Stimulated activated CD8-positive, alpha-beta memory T cell treated with anti-CD3 and anti-CD28 coated beads, Interleukin-15, amount 100 ng/mL, for 1 hour (primary cell): Measurements from ENCODE around the gene PLA2G2F.

Experiments
- DNase-seq: peaks from one replicate; pipeline ENCODE4 v3.0.0-alpha.2; 2020; ENCODE audit warnings: low read depth

PLA2G2F gene

GRCh38 chr1:20172033-20172590 is 33.0 kb downstream of the PLA2G2F start:
- no peak for DNase-seq

GRCh38 chr1:20174937-20175666 is 36.0 kb downstream of the PLA2G2F start:
- DNase-seq: no peak

DNA sequence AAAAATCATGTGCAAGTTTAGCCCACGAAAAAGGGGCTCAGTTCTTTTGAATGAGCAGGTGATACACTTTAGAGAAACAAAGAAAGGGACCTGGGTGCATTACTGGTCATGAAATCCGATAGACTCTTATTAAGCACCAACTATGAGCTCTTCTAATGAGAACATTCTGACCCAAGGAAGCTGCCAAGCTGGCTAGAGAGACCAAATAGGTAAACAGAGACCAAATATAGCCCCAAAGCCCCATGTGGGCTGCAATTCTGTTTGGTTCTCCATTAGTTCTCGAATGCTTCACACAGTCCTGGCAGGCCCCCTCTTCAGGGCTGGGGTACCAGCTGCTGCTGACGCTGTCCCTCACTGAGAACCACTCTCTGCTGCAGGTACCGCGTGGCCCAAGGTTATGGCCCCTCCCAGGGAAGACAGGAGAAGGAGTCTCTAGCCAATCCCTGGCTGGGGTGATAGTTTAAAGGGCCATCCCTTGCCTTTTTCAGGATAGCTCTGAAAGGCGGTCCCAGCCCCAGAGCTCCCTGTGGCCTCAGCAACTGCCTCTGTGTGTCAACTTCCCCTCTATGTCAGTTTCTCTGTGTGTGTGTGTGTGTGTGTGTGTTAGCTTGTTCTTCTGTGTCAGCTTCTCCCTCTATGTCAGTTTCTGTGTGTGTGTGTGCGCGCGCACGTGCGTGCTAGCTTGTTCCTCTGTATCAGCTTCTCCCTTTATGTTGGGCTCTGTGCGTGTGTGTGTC is 39.7 kb downstream of the PLA2G2F start:
- DNase-seq: no peak

GRCh38 chr1:20179371-20180128 is 40.4 kb downstream of the PLA2G2F start:
- no peak for DNase-seq

GRCh38 chr1:20180129-20180843 is 41.2 kb downstream of the PLA2G2F start:
- no peak for DNase-seq

GRCh38 chr1:20180844-20181207 is 41.7 kb downstream of the PLA2G2F start:
- DNase-seq: no peak

- DNase-seq: no peak
These were observed 43.3 kb downstream of the PLA2G2F start for GRCh38 chr1:20182415-20182814.

- DNase-seq: no peak
These were observed 43.9 kb downstream of the PLA2G2F start for GRCh38 chr1:20183035-20183434.

- no peak for DNase-seq
These were observed 44.6 kb downstream of the PLA2G2F start for GRCh38 chr1:20183616-20184271.

DNA sequence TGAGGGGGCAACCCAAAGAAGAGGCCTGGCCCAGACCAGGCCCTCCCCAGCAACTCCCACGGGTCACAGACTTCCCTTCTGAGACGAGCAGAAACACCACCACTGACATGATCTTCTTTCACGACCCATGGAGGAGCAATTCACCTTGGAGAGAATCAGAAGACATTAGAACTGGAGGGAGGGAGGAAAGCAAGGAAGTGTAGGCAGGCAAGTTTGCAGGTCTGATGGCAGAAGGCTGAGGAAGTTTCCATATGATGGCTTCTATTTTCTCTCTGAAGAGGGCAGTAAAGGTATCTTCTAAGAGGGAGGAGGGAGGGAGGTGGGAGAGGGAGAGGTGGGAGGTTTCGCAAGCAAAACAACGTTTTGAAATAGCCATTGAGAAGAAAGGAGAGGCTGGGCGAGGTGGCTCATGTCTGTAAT is 45.4 kb downstream of the PLA2G2F start:
- no peak for DNase-seq

DNA sequence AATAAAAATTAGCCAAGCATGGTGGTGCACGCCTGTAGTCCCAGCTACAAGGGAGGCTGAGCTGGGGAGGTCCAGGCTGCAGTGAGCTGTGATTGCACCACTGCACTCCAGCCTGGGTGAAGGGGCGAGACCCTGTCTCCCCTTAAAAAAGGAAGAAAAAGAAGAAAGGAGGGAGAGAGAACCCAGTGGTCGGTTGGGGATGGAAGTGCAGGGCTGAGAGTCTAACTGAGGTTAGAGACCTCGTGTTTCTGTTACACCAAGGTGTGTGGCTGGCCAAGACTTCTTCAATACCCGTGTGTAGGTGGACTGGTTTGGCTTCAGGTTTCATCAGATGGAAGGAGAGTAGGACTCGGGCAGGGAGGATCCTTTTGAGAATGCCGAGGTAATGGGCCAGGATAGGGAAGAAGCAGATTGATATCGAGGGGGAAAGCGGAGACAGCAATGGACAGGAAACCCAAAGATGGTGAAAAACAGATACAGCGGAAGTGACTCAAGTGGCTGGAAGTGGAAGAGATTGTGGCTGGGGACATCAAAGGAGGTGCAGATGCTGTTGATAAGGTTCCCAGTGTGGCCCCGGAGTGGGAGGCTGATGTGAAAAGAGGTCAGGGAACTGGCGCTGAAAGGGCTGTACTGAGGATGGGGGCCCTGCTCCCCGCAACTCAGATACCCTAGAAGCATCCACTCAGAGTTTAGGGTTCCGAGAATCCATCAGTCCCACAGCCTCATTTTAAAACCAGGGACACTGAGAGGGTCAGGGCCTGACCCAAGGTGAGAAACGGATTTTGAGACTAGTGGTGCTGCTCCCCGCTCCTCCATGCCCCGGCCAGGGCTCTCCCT is 46.1 kb downstream of the PLA2G2F start:
- no peak for DNase-seq

DNA sequence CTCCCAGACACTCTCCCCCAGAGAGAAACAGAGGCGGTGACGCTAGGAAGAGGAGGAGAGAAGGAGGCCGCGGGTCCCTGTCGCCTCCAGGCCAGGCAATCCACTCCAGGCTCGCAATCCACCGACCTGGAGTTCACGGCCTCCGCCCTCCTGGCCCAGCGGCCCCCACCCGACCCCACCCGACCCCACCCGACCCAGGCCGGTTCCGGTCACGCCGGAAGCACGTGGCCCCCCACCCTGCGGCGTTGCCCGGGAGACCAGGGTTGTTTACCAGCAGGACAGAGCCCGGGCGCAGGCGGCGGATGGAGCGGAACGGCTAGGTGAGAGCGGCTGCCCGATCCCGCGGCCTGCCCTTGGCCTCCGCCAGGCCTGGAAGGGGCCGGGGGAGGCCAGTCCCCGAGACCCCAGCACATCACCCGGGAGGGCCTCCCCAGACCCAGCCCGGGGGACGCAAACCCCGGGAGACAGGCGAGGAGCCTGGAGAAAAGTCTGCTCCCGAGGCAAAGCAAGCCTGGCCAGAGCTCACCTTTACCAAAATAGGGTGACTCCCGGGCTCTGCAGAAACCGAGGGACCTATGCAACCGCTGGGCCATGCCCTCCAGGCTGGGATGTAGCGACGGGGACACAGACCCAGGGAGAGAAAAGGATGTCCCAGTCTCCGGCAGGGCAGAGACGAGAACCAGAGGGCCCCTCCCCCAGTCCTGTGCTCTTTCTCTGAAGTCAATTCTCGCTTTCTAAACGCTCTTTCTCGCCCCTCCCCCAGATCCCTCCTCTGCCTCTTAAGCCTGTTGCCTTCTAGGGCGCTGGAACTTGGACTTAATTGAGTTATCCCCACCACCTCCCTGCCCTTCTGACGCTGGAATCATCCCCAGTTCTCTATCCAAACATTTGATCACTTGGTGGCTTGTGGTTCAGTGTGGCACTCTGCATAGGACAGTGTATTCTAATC is 47.0 kb downstream of the PLA2G2F start, which contains the start of the genes PLA2G2C and UBXN10:
Gene PLA2G2C (minus strand): TSS at position 685 of the 949 bp plus-strand sequence. CDS start 9,155 bp downstream, outside the sequence.
Gene UBXN10 (plus strand): TSS at position 263 of the 949 bp plus-strand sequence. CDS start 4,466 bp downstream, outside the sequence.
- no peak for DNase-seq

GRCh38 chr1:20187103-20187812 is 48.1 kb downstream of the PLA2G2F start:
- DNase-seq: no peak

- DNase-seq: no peak
These were observed 48.8 kb downstream of the PLA2G2F start for GRCh38 chr1:20187813-20188454.

GRCh38 chr1:20188455-20188817 is 49.3 kb downstream of the PLA2G2F start:
- DNase-seq: no peak

GRCh38 chr1:20189664-20190063 is 50.5 kb downstream of the PLA2G2F start:
- DNase-seq: no peak

- DNase-seq: no peak
These were observed 51.4 kb downstream of the PLA2G2F start for GRCh38 chr1:20190256-20191160.
